B cell (primary cell): ENCODE measurements around the gene AARS2. TPM values are rescaled to one million over a fixed set of nuclear protein-coding genes. Genes with fewer than 3 reads are reported as not detected.
A peak's percentile ranks its signal among the peaks of the same experiment; 100 is the strongest.

ENCODE experiments used
- ATAC-seq: fragments of 200-7000 bp; cut with Tn5 transposase; one replicate; pipeline ENCODE4 v1.10.0; 2021; ENCODE audit warnings: low read depth, mild to moderate bottlenecking, moderate number of reproducible peaks, moderate library complexity
- CTCF ChIA-PET: fragments of 350-600 bp; sonication (Branson Sonifier 250); formaldehyde crosslinking; loops from one replicate; lab custom pipeline; 2021; ENCODE audit warnings: antibody characterized with exemption, inconsistent platforms; lab: Charles Lee
- POLR2A ChIA-PET: fragments of 350-600 bp; sonication (Branson Sonifier 250); formaldehyde crosslinking; loops from one replicate; lab custom pipeline; 2021; ENCODE audit warnings: antibody characterized with exemption; lab: Charles Lee
- DNase-seq: peaks from one replicate; pipeline ENCODE4 v3.0.0; 2013
- H2AFZ ChIP-seq: 2 replicates; pipeline ENCODE4 v1.6.1; 2012; ENCODE audit warnings: mild to moderate bottlenecking, low read depth, low read length; ENCODE audit not compliant: insufficient read depth, poor library complexity, severe bottlenecking
- H3K27ac ChIP-seq, 2 donors: 1 replicate in 1 of 2; 2 replicates in 1 of 2; pipeline ENCODE4 v1.5.1; 2012 to 2013; ENCODE audit warnings: low read length in 2 of 2, mild to moderate bottlenecking in 2 of 2, moderate library complexity in 1 of 2
- H3K27me3 ChIP-seq, 4 experiments: fragments of 200-600 bp in 1 of 4; sonication (generic) in 1 of 4; replicated peaks in 1 of 4; 1 replicate in 2 of 4; 2 replicates in 2 of 4; pipeline versions ENCODE4 v1.6.1 to v1.7.0; 2013 to 2016; ENCODE audit warnings: low read length in 3 of 4, mild to moderate bottlenecking in 2 of 4, mixed read lengths in 1 of 4, moderate library complexity in 1 of 4; ENCODE audit not compliant: insufficient read depth in 4 of 4, control insufficient read depth in 3 of 4; ENCODE audit errors: control extremely low read depth in 1 of 4
- H3K36me3 ChIP-seq, 2 experiments: replicated peaks in 1 of 2; 1 replicate in 1 of 2; 2 replicates in 1 of 2; pipeline versions ENCODE4 v1.6.1 to v1.7.1; 2013; ENCODE audit warnings: low read length in 1 of 2; ENCODE audit not compliant: insufficient read depth in 2 of 2, control insufficient read depth in 1 of 2; ENCODE audit errors: control extremely low read depth in 1 of 2, extremely low read depth in 1 of 2
- H3K4me1 ChIP-seq, 2 donors: fragments of 200-600 bp in 1 of 2; sonication (generic) in 1 of 2; 1 replicate in 1 of 2; 2 replicates in 1 of 2; pipeline versions ENCODE4 v1.5.1 to v1.6.1; 2013 to 2017; ENCODE audit warnings: low read length in 2 of 2; ENCODE audit not compliant: control insufficient read depth in 2 of 2, insufficient read depth in 2 of 2
- H3K4me2 ChIP-seq: replicated peaks from 2 replicates; pipeline ENCODE3; 2012; ENCODE audit warnings: mild to moderate bottlenecking, low read depth, low read length; ENCODE audit not compliant: poor library complexity, severe bottlenecking
- H3K4me3 ChIP-seq, 5 experiments: fragments of 200-600 bp in 1 of 5; sonication (generic) in 1 of 5; 1 replicate in 3 of 5; 2 replicates in 2 of 5; pipeline versions ENCODE4 v1.5.1 to v1.7.0; 2011 to 2016; ENCODE audit warnings: low read length in 4 of 5, mild to moderate bottlenecking in 4 of 5, low read depth in 2 of 5, control low read depth in 1 of 5, moderate library complexity in 1 of 5; ENCODE audit not compliant: insufficient read depth in 1 of 5; ENCODE audit errors: control extremely low read depth in 1 of 5, extremely low read depth in 1 of 5
- H3K79me2 ChIP-seq: fragments of 200-600 bp; sonication (generic); one replicate; pipeline ENCODE4 v1.6.0; 2016; ENCODE audit warnings: low read length; ENCODE audit not compliant: control insufficient read depth, insufficient read depth
- H3K9ac ChIP-seq: fragments of 200-600 bp; sonication (generic); 2 replicates; pipeline ENCODE4 v1.6.1; 2017; ENCODE audit warnings: mild to moderate bottlenecking, low read length, moderate library complexity
- H3K9me3 ChIP-seq, 3 donors: one replicate each; pipeline versions ENCODE4 v1.6.1 to v1.7.1; 2013; ENCODE audit warnings: low read length in 2 of 3; ENCODE audit not compliant: control insufficient read depth in 2 of 3, insufficient read depth in 1 of 3; ENCODE audit errors: control extremely low read depth in 1 of 3
- H4K20me1 ChIP-seq: 2 replicates; pipeline ENCODE4 v1.6.0; 2012; ENCODE audit warnings: mild to moderate bottlenecking, low read length; ENCODE audit not compliant: insufficient read depth, control insufficient read depth, poor library complexity, severe bottlenecking
- H3K27ac Mint-ChIP-seq: one replicate; pipeline ENCODE4 v1.8.0; 2021; ENCODE audit warnings: mixed read lengths
- H3K27me3 Mint-ChIP-seq: one replicate; pipeline ENCODE4 v1.8.0; 2021; ENCODE audit warnings: mixed read lengths
- H3K4me1 Mint-ChIP-seq: one replicate; pipeline ENCODE4 v1.8.0; 2021; ENCODE audit warnings: mixed read lengths
- H3K4me3 Mint-ChIP-seq: one replicate; pipeline ENCODE4 v1.8.0; 2021; ENCODE audit warnings: mixed read lengths
- H3K9me3 Mint-ChIP-seq: one replicate; pipeline ENCODE4 v1.8.0; 2022; ENCODE audit warnings: mixed read lengths; ENCODE audit not compliant: insufficient read depth
- CTCF ChIP-seq: fragments of 200-600 bp; IDR thresholded peaks from one replicate; pipeline ENCODE4 v1.8.0; 2022; ENCODE audit warnings: antibody characterized with exemption, mild to moderate bottlenecking
- EZH2 ChIP-seq: IDR thresholded peaks from 2 replicates; pipeline ENCODE4 v1.6.1; 2012; ENCODE audit warnings: borderline replicate concordance, low read depth, mild to moderate bottlenecking, moderate library complexity, low read length; ENCODE audit not compliant: insufficient read depth, poor library complexity, severe bottlenecking
- WGBS: methylation state at CpG from one replicate; pipeline ENCODE4 v1.1.5; 2013; ENCODE audit warnings: missing lambda C conversion rate; ENCODE audit not compliant: insufficient coverage; 5-methylcytosine and 5-hydroxymethylcytosine counted together
- intact Hi-C: fragments of 100-400 bp; cut with micrococcal nuclease; formaldehyde crosslinking; loops from one replicate; pipeline ENCODE4 v1.10.0; 2022
- polyA plus RNA-seq: library from polyadenylated mRNA; depleted of rRNA; stranded (reverse); fragments of >200 nt; gene quantifications from 2 replicates; pipeline ENCODE4 v1.2.3, GENCODE V29; 2012
- total RNA-seq, 2 donors: library from RNA; stranded (reverse); fragments of 120-200 nt in 1 of 2; gene quantifications; 1 replicate in 1 of 2; 2 replicates in 1 of 2; pipeline versions ENCODE4 v1.2.3 to v1.2.4, GENCODE V29; 2013 to 2022

The AARS2 gene
- total and polyA plus RNA-seq, 2 donors (not counting 1 experiment from before 2014, with no cell fraction given) = 11.3 to 21.3 TPM

- peak overlapping the region; percentile 96 for H3K9ac ChIP-seq
- Mint-ChIP-seq H3K4me3 (peak overlapping the region; percentile 87), H3K4me1 (peaks cover 89% of the 10 kb centered on the region), H3K27ac (peak overlapping the region; percentile 94), H3K9me3 (no peaks in the 10 kb centered on the region), H3K27me3 (no peaks in the 10 kb centered on the region)
- ChIA-PET POLR2A (interaction anchor here (0.6 to 4.3 kb wide), 7 partner anchors 8 to 1202 kb away, joined by 3 to 87 read pairs (median 5); partner anchors contain the start of genes HSP90AB1 and SLC29A1), CTCF (interaction anchor here (0.8 to 5.0 kb wide), 10 partner anchors 11 to 160 kb away, joined by 3 to 68 read pairs (median 6); partner anchors contain the start of genes AARS2 and HSP90AB1)
- H3K9me3 ChIP-seq = no peaks in the 10 kb centered on the region
- peaks cover 50% of the 10 kb centered on the region for H4K20me1 ChIP-seq
- H3K36me3 ChIP-seq = peaks cover 5 to 74% of the 10 kb centered on the region in 2 experiments
- peak overlapping the region; percentile 35 to 93 (median 90) for H3K4me3 ChIP-seq
- peaks cover 52 to 76% of the 10 kb centered on the region in 2 donors for H3K4me1 ChIP-seq
- peak overlapping the region; percentile 67 for H2AFZ ChIP-seq
- DNase-seq = no peak
- intact Hi-C loops = loop anchor here (1.0 to 5.0 kb wide), 3 partner anchors 9 to 629 kb away; partner anchors contain the start of genes GTPBP2, HSP90AB1 and NFKBIE
- H3K27me3 ChIP-seq = no peaks in the 10 kb centered on the region
- TF ChIP-seq CTCF (no peak), EZH2 (no peak)
- ATAC-seq = no peak
- peaks cover 26% of the 10 kb centered on the region for H3K79me2 ChIP-seq
- H3K27ac ChIP-seq = peak overlapping the region; percentile 74 to 98
- WGBS = 2% methylated on average over 12 of the region's 12 CpGs
- peak overlapping the region; percentile 97 for H3K4me2 ChIP-seq
Measured at GRCh38 chr6:44256775-44257024, 56.4 kb downstream of the AARS2 start.
